OCI-LY7 (cell line): ENCODE data around the gene PLEKHA3. TPM values are rescaled to one million over a fixed set of nuclear protein-coding genes. Genes with fewer than 3 reads are reported as not detected.

ENCODE experiments used
- BruUV-seq: library from RNA; stranded (reverse); fragments of 400-500 nt; replicated peaks from 2 replicates; lab custom pipeline; 2021; lab: Mats Ljungman, UMichigan
- CTCF ChIA-PET: fragments of 300-600 bp; sonication (Branson Sonifier 250); formaldehyde crosslinking; loops from one replicate; lab custom pipeline; 2022; ENCODE audit warnings: antibody characterized with exemption; ENCODE audit not compliant: unreplicated experiment; lab: Charles Lee
- POLR2A ChIA-PET: fragments of 300-600 bp; sonication (Branson Sonifier 250); formaldehyde crosslinking; loops from one replicate; lab custom pipeline; 2022; ENCODE audit warnings: antibody characterized with exemption; lab: Charles Lee
- DNase-seq: peaks from one replicate; pipeline ENCODE4 v3.0.0-alpha.2; 2015; ENCODE audit warnings: low spot score
- H2AFZ ChIP-seq: fragments of 200-600 bp; sonication (generic), shearing (Covaris generic); 2 replicates; pipeline ENCODE4 v1.6.1; 2014; ENCODE audit warnings: mild to moderate bottlenecking, antibody characterized with exemption, low read length, moderate library complexity
- H3K27ac ChIP-seq: fragments of 200-600 bp; sonication (generic); 2 replicates; pipeline ENCODE4 v1.5.1; 2014; ENCODE audit warnings: mixed run types, low read depth, mild to moderate bottlenecking, moderate library complexity, low read length, inconsistent platforms; ENCODE audit not compliant: poor library complexity, severe bottlenecking
- H3K36me3 ChIP-seq: fragments of 200-600 bp; sonication (generic); 2 replicates; pipeline ENCODE4 v1.6.1; 2014; ENCODE audit warnings: mild to moderate bottlenecking, antibody characterized with exemption, low read length, moderate library complexity, mixed read lengths; ENCODE audit not compliant: insufficient read depth
- H3K4me1 ChIP-seq: fragments of 200-600 bp; sonication (generic); 2 replicates; pipeline ENCODE4 v1.5.1; 2014; ENCODE audit warnings: mild to moderate bottlenecking, low read length; ENCODE audit not compliant: insufficient read depth, poor library complexity, severe bottlenecking
- H3K4me2 ChIP-seq: fragments of 200-600 bp; sonication (generic); 2 replicates; pipeline ENCODE4 v1.6.1; 2014; ENCODE audit warnings: mild to moderate bottlenecking, low read length
- H3K4me3 ChIP-seq: fragments of 200-600 bp; sonication (generic); 2 replicates; pipeline ENCODE4 v1.5.1; 2014; ENCODE audit warnings: mild to moderate bottlenecking, low read depth, low read length; ENCODE audit not compliant: poor library complexity, severe bottlenecking
- H3K79me2 ChIP-seq: fragments of 200-600 bp; sonication (generic); 2 replicates; pipeline ENCODE4 v1.6.1; 2016; ENCODE audit warnings: low read depth, mild to moderate bottlenecking, low read length, moderate library complexity, mixed read lengths; ENCODE audit not compliant: insufficient read depth
- H3K9me2 ChIP-seq: fragments of 200-600 bp; sonication (generic); 2 replicates; pipeline ENCODE4 v1.6.1; 2016; ENCODE audit warnings: mild to moderate bottlenecking, low read length, mixed read lengths; ENCODE audit not compliant: insufficient read depth
- H3K9me3 ChIP-seq: fragments of 200-600 bp; sonication (generic); 2 replicates; pipeline ENCODE4 v1.6.1; 2014; ENCODE audit warnings: mild to moderate bottlenecking, mixed run types, low read length, mixed read lengths
- H4K20me1 ChIP-seq: fragments of 200-600 bp; sonication (generic); 2 replicates; pipeline ENCODE4 v1.6.1; 2014; ENCODE audit warnings: mild to moderate bottlenecking, antibody characterized with exemption, low read length, moderate library complexity, mixed read lengths; ENCODE audit not compliant: insufficient read depth
- CTCF ChIP-seq: fragments of 200-600 bp; sonication (generic); conservative IDR thresholded peaks from 2 replicates; pipeline ENCODE4 v1.5.1; 2014; ENCODE audit warnings: mild to moderate bottlenecking, antibody characterized with exemption, low read length, moderate library complexity, mixed read lengths
- EZH2phosphoT487 ChIP-seq: fragments of 200-600 bp; sonication (generic); IDR thresholded peaks from 2 replicates; pipeline ENCODE4 v1.6.1; 2018; ENCODE audit warnings: low read depth, borderline replicate concordance, mild to moderate bottlenecking, mixed run types, antibody characterized with exemption, low read length, moderate library complexity, mixed read lengths
- intact Hi-C: fragments of 100-400 bp; cut with micrococcal nuclease; formaldehyde crosslinking; loops from one replicate; pipeline ENCODE4 v1.10.0; 2022; ENCODE audit not compliant: unreplicated experiment
- total RNA-seq, 2 experiments: library from RNA; depleted of rRNA in 1 of 2; stranded (reverse); fragments of >200 nt in 1 of 2; shearing (Covaris generic) in 1 of 2; gene quantifications; 2 replicates each; pipeline ENCODE4 v1.2.3, GENCODE V29; 2014 to 2022

The PLEKHA3 gene
- total RNA-seq, 2 experiments from 2014 or later: 3.6 to 19.2 TPM

DNA sequence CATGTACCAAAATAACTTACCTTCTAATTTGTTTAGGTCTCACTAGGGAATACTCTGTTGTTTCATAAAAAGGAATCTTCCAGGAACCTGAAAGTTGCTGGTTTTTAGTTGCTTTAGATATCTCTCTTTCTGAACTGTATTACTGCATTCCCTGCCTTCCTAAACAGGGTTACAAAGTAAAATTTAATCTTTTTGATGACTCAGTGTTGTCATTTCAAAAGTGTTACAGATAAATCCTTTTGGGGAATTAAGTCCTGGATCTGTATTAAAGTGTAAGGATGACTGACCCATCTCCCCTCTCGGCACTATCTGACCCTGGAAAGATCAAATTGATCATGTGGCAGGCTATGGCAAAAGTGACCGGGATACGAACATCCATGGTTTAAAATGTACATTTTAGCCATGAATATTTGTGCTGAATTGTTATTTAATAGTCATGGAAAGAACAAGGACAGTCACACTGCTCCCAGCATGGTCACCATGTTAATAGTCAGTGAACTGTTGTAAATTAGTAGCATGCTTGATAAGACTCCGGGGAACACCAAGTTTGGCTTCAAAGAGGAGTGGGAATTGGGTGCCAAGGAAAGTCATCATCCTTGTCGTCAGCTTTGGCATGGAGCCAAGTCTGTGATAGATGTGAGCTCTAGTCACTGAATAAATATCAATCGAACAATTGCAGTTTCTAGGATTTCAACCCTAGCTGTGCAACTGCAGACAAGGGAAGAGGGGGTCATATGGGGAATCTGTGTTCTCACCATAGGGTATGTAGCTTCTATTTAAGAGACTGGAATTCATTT lies 4.2 kb downstream of the PLEKHA3 start:
- intact Hi-C loops: no loop called here
- Histone ChIP-seq H2AFZ (no peak overlapping the region), H4K20me1 (peaks cover 20% of the 10 kb centered on the region), H3K4me2 (no peak overlapping the region), H3K79me2 (peaks cover 42% of the 10 kb centered on the region), H3K9me2 (no peaks in the 10 kb centered on the region), H3K9me3 (no peaks in the 10 kb centered on the region), H3K4me3 (no peak overlapping the region), H3K36me3 (peaks cover 25% of the 10 kb centered on the region), H3K27ac (no peak overlapping the region), H3K4me1 (peaks cover 25% of the 10 kb centered on the region)
- no TSS peak for BruUV-seq
- POLR2A ChIA-PET: no interaction called here
- TF ChIP-seq CTCF: no peak
- no peak for TF ChIP-seq EZH2phosphoT487
- no peak for DNase-seq
- CTCF ChIA-PET: no interaction called here

DNA sequence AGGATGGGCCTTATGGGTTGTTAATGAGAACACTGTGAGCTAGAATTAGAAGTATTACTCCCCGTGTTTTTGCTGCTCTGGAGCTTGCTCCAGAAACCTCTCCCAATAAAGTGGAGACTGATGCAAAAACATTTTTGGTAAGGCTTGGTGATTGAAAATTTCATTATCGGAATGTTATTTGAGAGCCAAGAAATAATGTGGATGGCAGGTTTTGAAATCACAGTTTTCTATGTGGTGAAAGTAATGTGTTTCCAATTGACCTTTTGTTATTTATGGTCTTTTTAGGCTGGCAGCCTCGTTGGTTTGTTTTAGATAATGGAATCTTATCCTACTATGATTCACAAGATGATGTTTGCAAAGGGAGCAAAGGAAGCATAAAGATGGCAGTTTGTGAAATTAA lies 5.1 kb downstream of the PLEKHA3 start:
- CTCF ChIA-PET: no interaction called here
- peaks cover 42% of the 10 kb centered on the region for H3K79me2 ChIP-seq

More for the DNA sequence above, 5.1 kb downstream of the PLEKHA3 start:
- TF ChIP-seq CTCF: no peak
- TF ChIP-seq EZH2phosphoT487: no peak
- intact Hi-C loops: no loop called here
- H3K4me3 ChIP-seq: no peak overlapping the region
- no peak overlapping the region for H3K27ac ChIP-seq
- no peak for DNase-seq
- H4K20me1 ChIP-seq: peaks cover 20% of the 10 kb centered on the region
- H3K4me2 ChIP-seq: no peak overlapping the region
- H3K9me2 ChIP-seq: no peaks in the 10 kb centered on the region
- peaks cover 28% of the 10 kb centered on the region for H3K36me3 ChIP-seq
- H2AFZ ChIP-seq: no peak overlapping the region
- no peaks in the 10 kb centered on the region for H3K9me3 ChIP-seq
- POLR2A ChIA-PET: no interaction called here
- BruUV-seq: no TSS peak
- H3K4me1 ChIP-seq: peaks cover 18% of the 10 kb centered on the region
